Inflammatory macrophage treated with lipopolysaccharide for 1 hour (primary cell): ENCODE results near the gene CTH.
"Not testable (repeated sequence)": the region's sequence is repeated elsewhere in the genome, so short reads cannot be mapped to it uniquely, and the experiment has no call there.

Experiments
- DNase-seq, 2 donors: peaks; one replicate each; pipeline ENCODE4 v3.0.0-alpha.2; 2020 to 2022

CTH gene

GRCh38 chr1:70411360-70411844, 334 bp downstream of the CTH start:
- DNase-seq = no peak

GRCh38 chr1:70415882-70416281, 4.8 kb downstream of the CTH start:
- no peak for DNase-seq

- not testable (repeated sequence) for DNase-seq
These were observed 8.1 kb downstream of the CTH start for GRCh38 chr1:70418973-70419734.

GRCh38 chr1:70420320-70420719, 9.3 kb downstream of the CTH start:
- no peak for DNase-seq

DNA sequence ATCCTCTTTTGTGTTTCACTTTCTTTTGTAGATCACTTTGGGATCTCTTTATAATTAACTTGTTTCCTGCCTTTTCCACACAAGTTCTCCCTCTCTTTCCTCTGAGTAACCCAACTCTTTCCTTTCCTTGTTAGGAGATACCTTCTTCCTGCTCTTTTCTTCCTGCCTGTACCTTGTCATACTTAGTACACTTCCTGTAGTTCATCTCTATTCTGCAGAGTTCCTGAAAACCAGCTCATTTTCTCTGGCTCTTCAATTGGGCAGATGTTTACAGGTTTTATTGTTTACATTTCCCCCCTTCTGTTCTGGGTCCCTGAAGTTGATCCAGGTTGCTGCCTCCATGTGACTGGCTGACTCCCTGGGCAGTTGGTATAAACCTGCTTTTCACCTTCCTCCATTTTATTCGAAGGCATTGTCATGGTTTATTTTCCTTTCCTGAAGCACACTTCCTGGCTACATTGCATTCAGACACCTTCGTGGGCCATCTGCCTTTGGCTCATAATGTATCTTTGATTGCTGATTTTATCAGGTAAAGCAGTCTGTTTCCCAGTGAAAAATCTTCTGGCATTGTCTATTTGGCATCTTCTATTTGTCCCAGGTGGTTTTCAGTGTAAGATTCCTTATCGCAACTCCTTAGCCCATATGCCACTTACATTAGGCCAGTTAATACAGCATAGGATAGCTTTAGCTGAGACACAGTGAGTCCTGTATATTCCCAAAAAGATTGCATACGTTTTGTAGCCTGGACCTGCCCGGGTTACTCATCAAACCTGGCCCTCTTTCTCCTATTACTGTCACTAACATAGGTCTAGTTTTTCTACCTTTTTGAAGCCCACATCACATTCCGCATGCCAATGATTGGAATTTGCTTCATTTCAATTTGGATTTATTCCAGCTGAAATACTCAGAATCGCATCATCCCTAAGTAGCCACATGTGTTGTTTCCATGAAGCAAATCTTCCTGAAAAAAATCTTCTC, 15.4 kb downstream of the CTH start:
- no peak for DNase-seq

DNA sequence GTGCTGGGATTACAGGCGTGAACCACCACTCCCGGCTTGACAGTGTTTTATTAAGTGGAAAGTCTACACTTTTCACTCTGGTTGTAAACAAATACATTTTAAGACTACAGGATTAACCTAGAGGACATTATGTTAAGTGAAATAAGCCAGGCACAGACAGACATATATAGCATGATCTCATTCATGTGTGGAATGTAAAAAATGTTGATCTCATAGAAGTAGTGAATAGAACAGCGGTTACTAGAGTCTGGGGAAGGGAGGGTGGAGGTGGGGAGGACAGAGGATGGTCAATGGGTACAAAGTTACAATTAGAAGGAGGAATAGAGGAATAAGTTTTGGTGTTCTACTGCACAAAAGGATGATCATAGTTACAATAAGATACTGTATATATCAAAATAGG, 16.9 kb downstream of the CTH start:
- DNase-seq = no peak

DNA sequence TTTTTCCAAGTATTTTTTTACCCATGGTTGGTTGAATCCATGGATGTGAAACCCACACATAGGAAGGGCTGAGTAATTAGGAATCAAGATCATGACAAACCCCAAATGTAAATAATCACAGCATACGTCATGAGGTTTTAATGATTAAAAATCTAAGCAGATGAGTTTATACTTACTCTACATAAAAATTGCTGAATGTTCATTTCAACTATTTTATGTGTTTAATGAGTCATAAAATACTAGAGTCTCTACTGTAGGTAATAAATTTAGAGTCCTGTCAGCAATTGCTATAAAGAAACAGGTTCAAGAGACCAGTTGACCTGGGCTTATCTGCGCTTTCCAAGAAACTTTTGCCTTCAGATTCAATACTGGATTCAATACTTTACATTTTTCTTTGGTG, 18.2 kb downstream of the CTH start:
- DNase-seq = no peak

GRCh38 chr1:70429757-70430156, 18.7 kb downstream of the CTH start:
- no peak for DNase-seq

DNA sequence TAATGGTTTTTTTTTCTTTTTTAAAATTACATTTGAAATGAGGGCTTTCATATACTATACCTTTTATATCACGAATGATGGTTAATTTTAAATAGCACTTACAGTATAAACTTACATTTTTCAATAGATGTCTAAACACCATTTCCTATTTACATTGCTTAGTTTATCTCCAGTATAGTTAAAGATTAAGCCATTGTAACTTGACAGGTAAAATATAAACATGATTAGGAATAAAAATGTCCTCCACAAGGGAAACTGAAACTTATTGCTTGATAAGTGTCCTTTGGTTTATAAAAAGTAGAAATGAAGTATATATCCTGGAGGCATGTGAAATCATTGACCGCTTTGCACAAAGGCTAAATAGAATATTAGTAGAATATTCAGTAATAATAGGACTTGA, 20.2 kb downstream of the CTH start:
- DNase-seq = no peak

DNA sequence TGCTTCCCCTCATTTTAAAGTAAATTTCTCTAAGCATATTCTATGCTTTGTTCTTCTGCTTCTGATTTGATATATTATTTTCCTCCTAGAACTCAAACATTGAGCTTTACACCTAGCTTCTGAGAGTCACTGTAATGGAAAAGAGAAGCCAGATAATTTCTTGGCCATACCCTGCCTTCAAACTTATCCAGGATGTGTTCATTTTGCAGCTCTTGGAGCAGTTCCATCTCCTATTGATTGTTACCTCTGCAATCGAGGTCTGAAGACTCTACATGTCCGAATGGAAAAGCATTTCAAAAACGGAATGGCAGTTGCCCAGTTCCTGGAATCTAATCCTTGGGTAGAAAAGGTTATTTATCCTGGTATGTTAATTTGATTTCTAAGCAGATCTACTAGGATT, 20.8 kb downstream of the CTH start:
- DNase-seq = no peak

DNA sequence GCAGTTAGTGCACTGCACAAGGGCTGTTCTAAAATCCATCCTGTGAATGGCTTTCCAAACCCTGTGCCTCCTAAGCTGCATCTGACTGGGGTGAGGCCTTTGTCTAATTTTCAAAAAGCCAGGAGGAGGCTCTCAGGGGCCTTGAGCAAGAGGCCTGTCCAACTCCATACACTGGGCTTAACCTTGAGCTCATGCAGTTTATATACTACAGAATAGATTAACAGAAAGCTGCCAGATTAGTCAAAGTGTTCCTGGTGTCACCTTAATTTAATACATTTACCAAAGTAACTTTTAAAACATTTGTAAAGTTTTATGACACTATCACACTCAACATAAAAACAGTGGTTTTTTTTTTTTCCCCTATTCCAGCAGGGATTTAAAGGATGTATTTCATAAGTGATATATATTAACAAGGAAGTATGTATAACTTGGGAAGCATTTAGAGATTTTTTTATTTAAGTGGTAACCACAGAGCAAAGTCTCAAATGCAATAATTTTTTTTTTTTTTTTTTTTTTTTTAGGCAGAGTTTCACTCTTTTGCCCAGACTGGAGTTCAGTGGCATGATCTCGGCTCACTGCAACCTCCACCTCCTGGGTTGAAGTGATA, 23.3 kb downstream of the CTH start:
- DNase-seq = no peak

- peak in 1 of 2 donors; percentile 4 for DNase-seq
These were observed 25.7 kb downstream of the CTH start for GRCh38 chr1:70436622-70437251.

- DNase-seq = peak in 1 of 2 donors; percentile 15
These were observed 27.5 kb downstream of the CTH start for GRCh38 chr1:70438529-70438928.

DNA sequence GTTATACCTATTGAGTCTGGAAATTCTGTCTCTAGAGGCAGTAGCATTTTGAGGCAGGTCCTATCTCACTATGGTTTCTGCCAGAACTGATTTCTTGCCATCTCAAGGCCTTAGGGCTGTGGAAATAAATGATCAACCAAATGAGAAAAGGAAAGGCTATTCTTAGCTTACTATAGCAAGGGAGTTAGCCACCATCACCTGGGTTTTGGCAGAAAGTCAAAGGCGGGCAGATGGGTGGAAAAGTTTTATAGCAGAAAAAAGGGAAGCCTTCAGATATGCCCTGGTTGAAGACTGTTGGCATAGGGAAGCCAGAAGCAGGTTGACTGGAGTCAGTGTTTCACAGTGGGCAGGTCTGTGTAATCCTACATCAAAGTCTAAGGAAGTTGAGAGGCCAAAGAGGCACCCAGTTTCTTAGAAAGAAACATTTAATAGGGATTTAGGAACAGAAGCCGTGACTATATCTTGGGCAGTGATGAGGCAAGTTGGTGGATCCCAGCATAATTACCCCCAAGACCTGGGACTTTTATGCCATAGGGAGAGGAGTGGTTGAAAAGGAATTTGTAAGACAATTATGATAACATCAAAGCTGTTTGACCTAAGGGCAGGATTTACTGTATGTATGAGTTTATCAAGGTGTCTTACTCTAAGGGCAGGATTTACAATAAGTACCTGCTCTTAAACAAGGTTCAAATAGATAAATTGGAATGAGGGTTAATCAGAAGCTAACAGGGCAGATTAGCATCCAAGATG, 29.7 kb downstream of the CTH start:
- DNase-seq = no peak

DNA sequence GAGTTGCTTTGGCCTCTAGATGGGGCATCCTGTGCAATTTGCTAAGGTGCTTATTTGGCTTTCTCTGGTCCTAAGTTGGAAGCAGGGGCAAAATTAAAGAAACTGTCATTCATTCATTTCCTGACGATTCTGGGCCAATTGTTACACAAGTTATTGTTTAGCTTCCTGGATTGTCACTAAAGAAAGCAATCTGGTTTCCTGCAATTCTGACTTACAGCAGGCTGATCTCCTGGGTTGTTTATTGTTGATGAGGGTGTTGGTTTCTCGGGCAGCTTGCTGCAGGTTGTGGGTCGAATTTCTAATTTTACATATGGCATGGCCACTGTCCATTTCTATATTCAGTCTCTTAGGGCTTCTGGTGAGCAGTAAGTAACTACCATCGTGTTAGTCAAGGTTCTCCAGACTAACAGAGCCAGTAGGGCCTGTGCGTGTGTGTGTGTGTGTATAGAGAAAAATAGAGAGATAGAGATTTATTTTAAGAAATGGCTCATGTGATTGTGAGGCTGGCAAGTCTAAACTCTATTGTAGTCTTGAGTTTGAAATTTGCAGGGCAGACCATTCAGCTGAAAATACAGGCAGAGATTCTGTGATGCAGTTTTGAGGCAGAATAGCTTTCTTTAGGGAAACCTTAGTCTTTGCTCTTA, 30.4 kb downstream of the CTH start:
- DNase-seq = no peak

DNA sequence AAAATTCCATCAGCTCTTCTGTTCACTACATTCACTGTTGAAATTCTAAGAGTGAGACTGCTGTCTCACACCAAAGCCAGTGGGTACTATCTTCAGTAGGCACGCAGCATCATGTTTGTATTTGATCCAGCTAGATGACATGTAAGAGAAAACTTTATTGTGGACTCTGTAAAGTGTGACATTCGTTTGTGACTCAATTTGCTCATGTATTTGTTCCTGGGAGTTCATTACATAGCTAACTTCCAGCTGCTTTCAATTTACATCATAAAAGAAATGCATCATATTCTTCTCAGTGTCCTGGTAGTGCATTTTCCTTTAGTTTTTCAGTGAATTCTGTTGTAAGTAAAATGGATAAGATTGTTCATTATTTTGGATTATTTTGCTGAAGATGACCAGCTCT, 31.4 kb downstream of the CTH start:
- DNase-seq = no peak

DNA sequence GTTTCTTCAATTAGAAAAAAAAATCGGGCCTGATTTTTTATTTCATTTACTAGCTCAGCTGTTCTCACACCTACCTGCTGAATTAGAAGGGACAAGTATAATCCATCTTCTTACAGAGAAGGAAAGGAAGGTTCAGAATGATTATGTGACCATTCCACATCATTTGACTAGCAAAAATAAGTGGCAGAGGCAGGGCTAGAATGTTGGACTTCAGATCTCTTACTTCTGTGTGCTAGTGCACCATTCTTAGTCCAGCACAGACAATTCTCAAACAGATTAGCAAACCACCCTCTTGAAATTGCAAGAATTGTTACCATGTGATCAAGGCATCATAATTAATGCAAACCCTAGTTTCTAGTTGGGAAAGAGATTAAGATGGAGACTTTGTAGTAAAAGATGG, 32.7 kb downstream of the CTH start:
- no peak for DNase-seq

DNA sequence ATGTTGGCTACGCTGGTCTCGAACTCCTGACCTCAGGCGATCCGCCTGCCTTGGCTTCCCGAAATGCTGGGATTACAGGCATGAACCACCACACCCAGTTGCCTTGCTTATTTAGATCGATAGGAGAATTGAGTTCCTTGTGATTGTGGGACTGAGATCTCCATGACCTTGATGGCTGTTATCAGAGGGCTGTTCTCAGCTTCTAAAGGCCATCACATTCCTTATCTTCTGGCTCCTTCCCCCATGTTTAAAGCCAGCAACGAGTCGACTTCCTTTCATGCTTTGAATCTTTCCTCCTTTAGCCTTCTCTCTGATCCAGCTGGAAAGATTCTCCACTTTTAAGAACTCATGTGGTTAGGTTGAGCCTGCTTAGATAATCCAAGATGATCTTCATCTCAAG, 38.0 kb downstream of the CTH start:
- no peak for DNase-seq

GRCh38 chr1:70452164-70452939, 41.3 kb downstream of the CTH start:
- peak in 1 of 2 donors; percentile 5 for DNase-seq

- no peak for DNase-seq
These were observed 44.2 kb downstream of the CTH start for GRCh38 chr1:70455291-70455690.

DNA sequence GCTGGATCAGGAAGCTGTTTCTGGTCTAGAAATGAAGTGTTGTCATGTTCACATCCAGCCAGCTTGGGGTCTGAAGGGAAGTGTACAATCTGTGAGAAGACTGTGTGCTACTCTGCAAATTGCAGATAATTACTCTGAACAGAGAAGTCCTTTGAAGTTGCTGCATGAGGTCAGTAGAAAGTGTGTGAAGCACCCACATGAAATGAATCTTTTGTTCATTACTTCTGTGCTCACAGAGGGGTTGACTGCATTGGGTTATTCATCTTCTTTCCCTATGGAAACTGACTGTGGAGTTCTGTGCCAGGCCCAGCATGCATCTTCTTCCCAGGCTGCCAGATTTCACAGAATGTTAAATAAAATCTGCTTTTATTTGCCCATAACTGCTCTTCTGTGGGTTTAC, 47.1 kb downstream of the CTH start:
- DNase-seq = no peak
